ENCODE results near the gene UBE2J2.

GRCh38 chr1:1275836-1276235 is 2.2 kb upstream of the UBE2J2 start:
- TF ChIP-seq CTCF (IDR thresholded peaks at IDR 0.05) (no peak), POLR2A (IDR thresholded peaks at IDR 0.05) (no peak)
